Limb (tissue), 2 donors: ENCODE results near the gene CRB1.
"Not testable (repeated sequence)": the region's sequence is repeated elsewhere in the genome, so short reads cannot be mapped to it uniquely, and the experiment has no call there.

Experiments used
- DNase-seq, 2 donors: peaks; one replicate each; pipeline ENCODE4 v3.0.0-alpha.2; 2016; ENCODE audit errors: extremely low spot score in 2 of 2

The CRB1 gene

DNA sequence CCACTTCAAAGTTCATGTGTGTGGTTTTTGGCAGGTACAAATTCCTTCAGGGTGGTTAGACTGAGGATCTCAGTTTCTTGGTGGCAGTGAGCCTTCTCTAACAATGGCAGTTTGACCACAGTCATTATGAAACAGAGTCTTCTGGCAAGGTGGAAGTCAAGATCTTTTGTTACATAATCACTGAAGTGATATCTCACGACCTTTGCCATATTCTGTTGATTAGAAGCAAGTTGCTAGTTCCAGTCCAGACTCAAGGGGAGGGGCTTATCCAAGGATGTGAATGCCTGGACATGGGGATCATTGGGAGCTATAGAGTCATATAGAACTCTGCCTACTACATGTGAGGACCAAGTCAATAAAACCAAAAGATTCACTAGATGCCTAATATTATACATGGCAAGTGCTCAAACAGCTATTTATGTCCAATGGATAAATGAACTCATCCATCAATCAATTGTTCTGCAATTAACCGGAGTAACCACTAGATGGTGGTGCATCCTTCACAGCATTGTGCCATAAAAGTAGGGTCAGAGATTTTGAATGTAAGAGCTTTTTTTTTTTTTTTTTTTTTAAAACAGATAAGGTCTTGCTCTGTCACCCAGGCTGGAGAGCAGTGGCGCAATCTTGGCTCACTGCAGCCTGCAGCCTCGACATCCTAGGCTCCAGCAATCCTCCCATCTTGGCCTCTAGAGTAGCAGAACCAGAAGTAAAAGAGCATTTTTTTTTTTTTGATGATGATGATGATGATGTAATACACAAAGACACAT is 131.9 kb downstream of the CRB1 start:
- no peak for DNase-seq

DNA sequence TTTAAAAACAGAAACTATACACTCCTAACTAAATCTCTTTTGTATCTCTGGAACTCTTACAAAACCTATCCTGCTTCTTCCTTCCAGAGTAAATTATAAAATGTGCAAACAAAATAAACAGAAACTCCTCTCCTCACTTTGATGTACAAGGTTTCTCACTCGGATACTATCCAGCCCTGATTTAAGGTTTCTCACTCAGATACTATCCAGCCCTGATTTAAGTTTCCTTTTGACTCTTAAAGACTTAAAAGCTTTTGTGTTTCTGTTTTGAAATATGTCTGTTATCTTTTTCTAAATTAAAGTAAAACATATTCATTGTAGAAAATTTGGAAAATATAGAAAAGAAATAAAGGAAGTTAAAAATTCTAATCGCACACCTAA is 132.5 kb downstream of the CRB1 start:
- DNase-seq = no peak

DNA sequence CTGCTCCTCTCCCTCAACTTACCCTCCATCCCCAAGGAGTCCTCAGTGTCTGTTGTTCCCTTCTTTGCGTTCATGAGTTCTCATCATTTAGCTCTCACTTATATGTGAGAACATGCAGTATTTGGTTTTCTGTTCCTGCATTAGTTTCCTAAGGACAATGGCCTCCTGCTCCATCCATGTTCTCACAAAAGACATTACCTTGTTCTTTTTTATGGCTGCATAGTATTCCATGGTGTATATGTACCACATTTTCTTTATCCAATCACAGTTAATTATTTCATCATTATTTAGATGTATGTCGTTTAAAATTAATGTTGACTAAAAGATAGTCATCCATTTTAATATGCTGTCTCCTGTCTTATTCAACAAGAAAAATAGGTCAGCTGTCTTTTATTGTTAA is 134.1 kb downstream of the CRB1 start:
- no peak for DNase-seq

DNA sequence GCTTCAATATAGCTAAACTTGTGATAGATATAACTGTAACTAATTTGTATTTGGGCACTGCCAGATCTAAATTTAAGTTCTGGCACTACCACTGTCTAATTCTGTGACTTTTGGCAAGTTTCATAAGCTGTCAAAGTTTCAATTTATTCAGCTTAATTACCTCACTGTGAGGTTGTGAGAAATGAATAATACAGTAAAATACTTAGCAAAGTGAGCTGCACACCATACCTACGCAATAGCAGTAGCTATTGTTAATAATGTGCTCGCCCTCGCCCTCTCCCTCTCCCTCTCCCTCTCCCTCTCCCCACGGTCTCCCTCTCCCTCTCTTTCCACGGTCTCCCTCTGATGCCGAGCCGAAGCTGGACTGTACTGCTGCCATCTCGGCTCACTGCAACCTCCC is 136.7 kb downstream of the CRB1 start:
- not testable (repeated sequence) for DNase-seq

DNA sequence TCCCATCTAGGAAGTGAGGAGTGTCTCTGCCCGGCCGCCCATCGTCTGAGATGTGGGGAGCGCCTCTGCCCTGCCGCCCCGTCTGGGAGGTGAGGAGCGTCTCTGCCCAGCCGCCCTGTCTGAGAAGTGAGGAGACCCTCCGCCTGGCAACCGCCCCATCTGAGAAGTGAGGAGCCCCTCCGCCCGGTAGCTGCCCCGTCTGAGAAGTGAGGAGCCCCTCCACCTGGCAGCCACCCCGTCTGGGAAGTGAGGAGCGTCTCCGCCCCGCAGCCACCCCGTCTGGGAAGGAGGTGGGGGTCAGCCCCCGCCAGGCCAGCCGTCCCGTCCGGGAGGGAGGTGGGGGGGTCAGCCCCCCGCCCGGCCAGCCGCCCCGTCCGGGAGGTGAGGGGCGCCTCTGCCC is 137.6 kb downstream of the CRB1 start:
- not testable (repeated sequence) for DNase-seq

DNA sequence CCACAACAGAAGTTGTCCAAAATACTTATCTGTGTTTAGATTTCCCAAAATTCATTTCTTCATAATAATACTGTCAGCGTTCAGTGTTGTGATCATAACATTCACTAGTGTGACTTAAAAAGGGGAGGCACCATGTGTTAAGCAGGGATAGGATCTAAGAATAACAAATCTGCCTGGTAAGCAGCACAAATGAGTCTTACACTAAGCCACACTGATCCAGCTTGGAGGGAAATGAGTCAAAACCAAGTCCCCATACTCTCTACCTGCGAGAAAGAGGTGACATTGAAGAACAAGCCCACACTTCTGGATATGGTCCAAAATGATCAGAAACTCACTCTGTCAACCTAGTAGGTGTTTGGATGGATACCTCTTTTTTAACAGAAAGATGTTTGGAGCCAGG is 145.5 kb downstream of the CRB1 start:
- no peak for DNase-seq

DNA sequence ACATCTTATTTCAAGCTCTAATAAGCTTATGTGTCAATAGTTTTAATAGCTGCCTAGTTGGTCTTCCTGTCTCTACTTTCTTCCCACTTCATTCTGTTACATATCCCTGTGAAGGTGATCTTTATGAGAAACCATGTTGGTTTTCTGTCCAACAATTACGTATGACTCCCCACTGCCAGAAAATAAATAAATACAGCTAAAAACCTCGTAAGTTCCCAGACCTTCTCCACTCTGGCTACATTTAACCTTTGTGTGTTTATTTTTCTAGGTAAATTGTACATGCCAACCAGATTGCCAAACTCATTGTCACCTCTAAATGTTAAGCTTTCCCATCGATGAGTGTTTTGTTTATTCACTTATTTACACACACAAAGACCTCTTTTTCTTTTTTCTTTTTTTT is 147.2 kb downstream of the CRB1 start:
- DNase-seq = no peak

DNA sequence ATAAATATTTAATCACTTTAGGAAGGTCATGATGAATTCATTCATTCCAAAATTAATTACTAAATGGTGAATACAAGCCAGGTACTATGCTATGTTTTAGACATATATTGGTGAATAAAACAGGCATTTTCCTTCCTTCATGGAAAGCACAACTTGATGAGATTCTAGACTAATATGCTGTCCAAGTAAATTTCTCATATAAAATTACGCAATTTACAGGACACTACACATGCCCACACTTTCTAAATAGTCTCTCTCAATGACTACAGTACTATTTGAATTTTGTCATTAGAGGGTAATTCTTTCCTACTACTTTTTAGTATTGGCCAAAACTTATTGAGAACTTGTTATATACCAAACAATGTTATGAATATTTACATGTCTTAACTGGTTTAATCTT is 150.6 kb downstream of the CRB1 start:
- no peak for DNase-seq

DNA sequence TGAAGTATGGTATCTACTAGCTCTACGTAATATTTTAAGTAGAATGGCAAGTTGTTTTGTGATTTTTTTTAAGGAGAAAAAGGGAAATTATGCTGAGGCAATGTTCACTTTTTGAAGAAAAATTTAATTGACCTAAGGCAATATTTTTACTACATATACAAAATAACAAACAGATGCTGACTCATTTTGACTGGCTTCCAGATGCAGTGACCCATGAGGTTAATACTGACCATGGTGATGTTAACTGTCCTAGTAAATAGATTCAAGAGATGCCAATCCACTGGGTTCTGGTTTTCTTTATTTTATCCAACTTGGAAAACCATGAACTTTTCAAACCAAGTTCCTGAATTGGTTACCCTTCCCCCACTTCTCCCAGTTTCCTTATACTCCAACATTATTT is 154.9 kb downstream of the CRB1 start:
- no peak for DNase-seq

DNA sequence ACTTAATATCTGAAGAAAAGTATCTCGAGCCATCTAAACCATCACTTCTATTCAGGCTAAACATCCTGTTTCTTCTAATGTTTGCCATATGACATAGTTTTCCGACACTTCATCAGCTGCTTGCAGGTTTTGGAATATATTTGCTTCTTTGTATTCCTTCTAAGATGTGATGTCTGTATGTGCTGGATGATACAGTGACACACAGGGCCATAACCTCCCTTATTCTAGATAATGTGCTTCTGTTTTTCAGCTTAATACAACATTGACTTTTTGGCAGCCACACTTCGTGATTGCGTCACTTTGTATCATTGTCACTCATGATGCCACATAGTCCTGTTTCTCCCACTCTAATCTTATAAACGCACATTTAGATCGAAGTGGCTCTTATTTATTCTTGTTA is 156.3 kb downstream of the CRB1 start:
- DNase-seq = no peak

DNA sequence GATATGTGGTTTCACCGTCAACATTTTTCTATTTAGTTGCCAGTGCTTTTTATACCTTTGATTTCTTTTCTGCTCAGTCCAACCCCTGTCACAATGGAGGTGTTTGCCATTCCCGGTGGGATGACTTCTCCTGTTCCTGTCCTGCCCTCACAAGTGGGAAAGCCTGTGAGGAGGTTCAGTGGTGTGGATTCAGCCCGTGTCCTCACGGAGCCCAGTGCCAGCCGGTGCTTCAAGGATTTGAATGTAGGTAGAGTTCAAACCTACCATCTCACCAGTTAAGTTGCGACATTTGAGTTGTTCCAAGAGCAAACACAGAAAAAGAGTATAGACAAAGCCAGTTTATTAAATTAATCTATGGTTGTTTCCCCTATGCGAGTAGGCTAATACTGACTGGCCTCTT is 161.3 kb downstream of the CRB1 start:
- no peak for DNase-seq

DNA sequence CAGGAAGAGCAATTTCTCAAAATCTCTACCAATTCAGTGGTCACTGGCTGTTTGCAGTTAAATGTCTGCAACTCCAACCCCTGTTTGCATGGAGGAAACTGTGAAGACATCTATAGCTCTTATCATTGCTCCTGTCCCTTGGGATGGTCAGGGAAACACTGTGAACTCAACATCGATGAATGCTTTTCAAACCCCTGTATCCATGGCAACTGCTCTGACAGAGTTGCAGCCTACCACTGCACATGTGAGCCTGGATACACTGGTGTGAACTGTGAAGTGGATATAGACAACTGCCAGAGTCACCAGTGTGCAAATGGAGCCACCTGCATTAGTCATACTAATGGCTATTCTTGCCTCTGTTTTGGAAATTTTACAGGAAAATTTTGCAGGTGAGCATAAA is 167.2 kb downstream of the CRB1 start:
- no peak for DNase-seq

DNA sequence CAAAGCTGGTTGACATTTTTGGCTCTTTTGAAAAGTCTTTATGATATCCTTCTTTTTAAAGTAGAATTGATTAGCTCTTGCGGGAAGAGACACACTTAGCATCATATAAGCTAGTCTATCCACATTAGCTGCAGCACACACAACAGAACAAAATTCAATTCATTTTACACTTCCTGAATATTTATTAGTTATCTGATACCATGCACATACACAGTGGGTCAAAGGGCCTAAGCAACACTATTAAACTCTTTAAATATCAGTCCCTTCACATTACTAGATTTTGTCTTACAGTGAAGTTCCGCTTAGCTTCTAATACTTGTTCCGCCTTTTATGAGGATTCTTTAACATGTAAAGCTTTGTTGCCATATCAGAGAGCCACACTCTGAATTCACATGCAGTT is 169.5 kb downstream of the CRB1 start:
- DNase-seq = no peak

DNA sequence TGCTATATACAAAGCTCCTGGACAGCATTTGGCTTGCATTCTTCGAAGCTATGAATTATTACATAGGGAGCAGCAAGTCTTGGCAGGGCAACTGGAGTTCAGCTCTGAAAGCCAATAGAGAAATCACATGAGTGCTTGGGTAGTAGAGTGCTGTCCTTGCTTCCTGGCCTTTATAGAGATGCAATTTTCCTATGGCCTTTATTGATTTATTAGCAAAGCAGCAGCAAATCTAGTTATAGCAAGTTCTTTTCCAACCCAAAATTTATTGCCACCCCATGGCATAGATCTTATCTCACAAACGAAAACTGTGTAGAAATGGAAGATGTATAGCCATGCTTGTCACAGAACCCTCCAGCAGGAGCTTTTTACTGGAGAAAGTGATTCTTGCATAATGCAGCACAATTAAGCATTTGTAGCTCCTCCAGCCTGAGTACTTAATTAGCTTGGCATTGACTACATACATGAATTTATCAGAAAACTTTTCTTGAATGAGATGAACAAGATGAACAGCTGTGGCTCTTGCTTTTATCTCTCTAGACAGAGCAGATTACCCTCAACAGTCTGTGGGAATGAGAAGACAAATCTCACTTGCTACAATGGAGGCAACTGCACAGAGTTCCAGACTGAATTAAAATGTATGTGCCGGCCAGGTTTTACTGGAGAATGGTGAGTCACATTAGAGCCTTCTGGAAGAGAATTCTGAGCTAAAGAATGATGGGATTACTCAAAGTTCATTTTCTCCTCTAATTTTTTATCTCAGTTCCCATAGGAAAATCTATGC is 170.1 kb downstream of the CRB1 start:
- DNase-seq = no peak

DNA sequence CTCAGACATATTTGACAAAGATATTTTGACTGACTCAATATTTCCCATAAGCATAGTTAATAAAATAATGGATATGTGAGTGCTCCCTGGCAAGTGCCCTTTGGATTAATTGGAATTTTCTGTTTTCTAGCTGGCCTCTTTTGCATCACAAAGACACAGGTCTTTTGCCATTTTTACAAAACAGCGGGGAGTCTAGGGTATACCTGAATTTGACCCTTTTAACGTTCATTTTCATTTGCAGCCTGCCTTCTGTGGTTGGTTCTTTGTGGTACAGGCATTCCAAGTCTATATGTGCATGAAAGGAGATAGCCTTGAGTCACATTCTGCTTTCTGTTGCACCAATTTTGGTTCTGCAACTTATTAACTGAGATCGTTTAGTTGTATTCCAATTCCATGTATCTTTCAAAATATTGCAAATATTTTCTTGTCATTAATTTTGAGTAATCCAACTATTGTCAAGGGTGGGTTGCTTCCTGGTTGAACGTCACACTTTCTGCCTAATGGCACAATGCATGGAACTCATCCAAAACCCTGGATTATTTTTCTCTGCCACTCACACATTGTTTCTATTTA is 171.7 kb downstream of the CRB1 start:
- no peak for DNase-seq

DNA sequence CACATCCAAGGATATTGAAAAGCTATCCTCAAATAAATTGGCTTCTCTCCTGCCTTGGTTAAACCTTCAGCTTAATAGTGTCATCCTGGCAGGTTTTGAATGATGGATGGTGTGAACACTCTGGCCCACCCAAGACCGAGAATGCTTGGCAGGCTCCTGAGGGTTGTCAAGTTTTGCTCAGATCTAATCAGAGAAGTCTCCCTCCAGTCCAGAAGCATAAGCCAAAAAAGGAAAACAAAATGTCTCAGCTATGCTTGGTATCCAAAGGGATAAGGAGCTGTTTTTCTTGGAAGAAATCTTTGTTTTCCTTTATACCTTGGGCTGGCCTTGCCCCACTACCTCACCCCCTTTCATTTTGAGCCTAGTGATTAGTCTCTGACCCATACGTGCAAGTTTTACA is 172.7 kb downstream of the CRB1 start:
- DNase-seq = no peak

DNA sequence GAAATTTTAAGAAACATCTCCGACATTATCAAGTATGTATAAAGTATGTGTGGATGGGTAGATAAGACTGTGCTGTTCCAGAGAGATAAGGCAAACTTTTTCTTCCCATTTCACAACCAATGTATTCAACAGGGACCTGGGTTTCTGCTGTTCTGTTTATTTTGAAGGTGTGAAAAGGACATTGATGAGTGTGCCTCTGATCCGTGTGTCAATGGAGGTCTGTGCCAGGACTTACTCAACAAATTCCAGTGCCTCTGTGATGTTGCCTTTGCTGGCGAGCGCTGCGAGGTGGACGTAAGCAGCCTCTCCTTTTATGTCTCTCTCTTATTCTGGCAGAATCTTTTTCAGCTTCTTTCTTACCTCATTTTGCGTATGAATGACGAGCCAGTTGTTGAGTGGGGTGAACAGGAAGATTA is 174.0 kb downstream of the CRB1 start:
- peak; percentile 30 to 35 for DNase-seq

DNA sequence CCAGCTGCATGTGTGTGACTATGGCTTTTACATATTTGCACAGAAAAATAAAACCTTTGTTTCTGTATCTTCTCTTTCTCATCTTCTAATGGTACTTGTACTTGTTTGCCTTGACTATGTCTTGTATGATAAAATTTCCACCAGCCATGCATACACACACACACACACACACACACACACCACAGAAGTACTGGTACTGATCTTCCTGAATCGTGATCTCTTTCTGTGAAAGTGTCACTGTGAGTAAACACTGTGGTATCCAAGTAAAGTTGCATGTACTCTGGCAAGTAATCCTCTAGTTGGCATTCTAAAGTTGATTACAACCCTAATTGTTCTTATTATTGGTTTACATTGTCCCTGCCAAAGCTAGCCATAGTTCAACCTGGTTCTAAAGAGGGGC is 176.7 kb downstream of the CRB1 start:
- DNase-seq = no peak

DNA sequence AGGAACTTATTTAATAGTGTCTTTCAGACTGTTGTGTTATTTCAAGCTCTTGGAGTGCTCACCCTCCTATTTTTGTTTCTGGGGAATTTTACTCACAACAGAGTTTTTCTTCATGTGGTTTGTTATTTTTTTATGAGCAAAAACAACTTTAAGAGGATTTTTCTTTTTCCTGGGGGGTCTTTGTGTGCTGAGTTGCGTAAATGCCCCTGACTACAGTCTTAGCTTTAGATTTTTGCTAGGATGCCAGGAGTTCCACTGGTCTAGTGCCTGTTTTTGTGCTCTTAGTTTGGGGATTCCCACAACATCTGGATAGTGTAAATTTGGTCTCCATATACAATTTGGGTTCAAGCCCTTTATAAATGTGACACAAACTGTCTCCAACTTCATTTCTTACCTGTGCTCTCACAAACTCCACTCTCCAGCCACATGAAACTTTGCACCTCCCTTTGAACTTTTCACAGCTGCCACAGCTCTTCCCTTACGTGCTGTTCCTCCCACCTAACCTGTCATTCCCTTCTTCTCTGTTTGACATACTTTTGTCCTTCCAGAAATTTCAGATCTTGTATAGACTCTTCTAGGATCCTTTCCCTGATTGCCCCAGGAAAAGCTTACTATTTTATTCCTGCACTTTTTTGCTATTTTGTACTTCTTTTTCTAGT is 180.2 kb downstream of the CRB1 start:
- no peak for DNase-seq

DNA sequence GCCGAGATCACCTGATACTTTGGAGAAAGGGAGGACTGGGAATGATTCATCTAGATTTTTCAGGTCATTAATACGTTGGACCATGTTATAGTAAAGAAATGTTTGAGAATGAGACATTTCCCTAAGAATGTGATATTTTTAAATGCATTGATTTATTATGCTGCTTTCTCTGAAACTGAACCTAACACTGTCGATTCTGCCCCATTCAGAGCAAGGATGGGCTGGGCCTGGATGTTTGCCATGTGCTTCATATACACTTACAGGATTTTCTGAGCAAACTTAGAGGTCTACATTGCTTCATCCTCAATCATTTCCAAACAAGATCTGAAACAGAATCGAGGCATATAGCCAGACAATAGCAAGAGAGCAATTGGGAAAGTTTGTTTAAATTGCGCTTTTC is 183.3 kb downstream of the CRB1 start:
- DNase-seq = peak in 1 of 2 donors; percentile 27

DNA sequence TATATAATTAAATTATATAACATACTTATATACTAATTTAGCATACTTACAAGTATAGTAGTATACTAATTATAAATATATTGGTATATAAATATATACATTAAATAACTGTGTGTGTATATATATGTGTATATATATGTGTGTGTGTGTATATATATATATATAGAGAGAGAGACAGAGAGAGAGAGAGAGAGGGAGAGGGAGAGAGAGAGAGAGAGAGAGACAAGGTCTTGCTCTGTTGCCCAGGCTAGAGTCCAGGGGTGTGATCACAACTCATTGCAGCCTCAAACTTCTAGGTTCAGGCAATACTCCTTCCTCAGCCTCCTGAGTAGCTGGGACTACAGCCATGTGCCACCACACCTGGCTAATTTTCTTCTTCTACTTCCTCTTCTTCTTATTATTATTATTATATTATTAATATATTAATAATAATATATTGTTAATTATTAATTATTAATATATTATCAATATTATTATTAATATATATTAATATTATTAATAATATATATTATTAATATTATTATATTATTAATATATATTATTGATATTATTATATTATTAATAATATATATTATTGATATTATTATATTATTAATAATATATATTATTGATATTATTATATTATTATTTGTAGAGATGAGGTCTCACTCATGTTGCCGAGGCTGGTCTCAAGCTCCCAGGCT is 185.5 kb downstream of the CRB1 start:
- DNase-seq = no peak

DNA sequence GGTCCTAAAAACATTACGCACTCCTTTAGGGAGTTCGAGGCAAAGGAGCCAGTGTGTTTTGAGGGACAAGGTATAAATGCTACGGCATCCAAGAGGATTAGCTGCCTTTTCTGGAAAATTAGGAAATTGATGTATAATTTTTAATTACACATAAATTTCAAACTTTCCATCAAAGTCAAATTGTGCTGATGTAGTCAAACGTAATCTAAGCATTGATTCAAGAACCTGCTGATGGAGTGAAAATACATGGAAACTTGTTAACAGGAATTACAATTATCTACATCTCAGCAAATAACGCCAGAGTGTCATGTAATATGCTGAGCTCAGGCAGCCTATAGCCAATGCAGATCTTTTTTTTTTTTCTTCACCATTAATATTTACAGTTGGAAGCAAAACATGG is 194.5 kb downstream of the CRB1 start:
- no peak for DNase-seq
